Panc1 (cell line): ENCODE measurements around the gene TRMT6.

ENCODE experiments used
- CTCF ChIP-seq: fragments of 450-650 bp; IDR thresholded peaks from 2 replicates; pipeline ENCODE4 v1.5.1; 2017; ENCODE audit warnings: mild to moderate bottlenecking
- POLR2AphosphoS5 ChIP-seq: IDR thresholded peaks from 2 replicates; pipeline ENCODE4 v1.6.1; 2012; ENCODE audit warnings: mild to moderate bottlenecking, low read depth, low read length, moderate library complexity
- SIN3A ChIP-seq: IDR thresholded peaks from 2 replicates; pipeline ENCODE4 v1.6.1; 2012; ENCODE audit warnings: low read depth, mild to moderate bottlenecking, low read length, moderate library complexity, borderline replicate concordance; ENCODE audit not compliant: insufficient read depth
- TCF7L2 ChIP-seq: IDR thresholded peaks from 2 replicates; pipeline ENCODE4 v1.6.1; 2011; ENCODE audit warnings: mild to moderate bottlenecking, low read depth, low read length, inconsistent platforms

GRCh38 chr20:5918856-5919625, 31.3 kb downstream of the TRMT6 start:
- TF ChIP-seq POLR2AphosphoS5 (no peak), CTCF (no peak), TCF7L2 (no peak), SIN3A (no peak)
